Progenitor cell of endocrine pancreas (in vitro differentiated cells): ENCODE results near the gene TECRL. TPM values are rescaled to one million over a fixed set of nuclear protein-coding genes. Genes with fewer than 3 reads are reported as not detected.

ENCODE experiments used
- DNase-seq: peaks from one replicate; pipeline ENCODE4 v3.0.0; 2021; ENCODE audit warnings: low spot score; ENCODE audit not compliant: unreplicated experiment
- H3K27ac Mint-ChIP-seq: 2 replicates; pipeline ENCODE4 v1.8.0; 2021; ENCODE audit warnings: mild to moderate bottlenecking, moderate library complexity, mixed read lengths
- H3K27me3 Mint-ChIP-seq: 2 replicates; pipeline ENCODE4 v1.8.0; 2021; ENCODE audit warnings: mixed read lengths
- H3K36me3 Mint-ChIP-seq: 2 replicates; pipeline ENCODE4 v1.8.0; 2022; ENCODE audit warnings: mixed read lengths; ENCODE audit not compliant: insufficient read depth
- H3K4me1 Mint-ChIP-seq: 2 replicates; pipeline ENCODE4 v1.8.0; 2021; ENCODE audit warnings: low read depth, mixed read lengths
- H3K4me3 Mint-ChIP-seq: 2 replicates; pipeline ENCODE4 v1.8.0; 2021; ENCODE audit warnings: low read depth, mild to moderate bottlenecking, moderate library complexity, mixed read lengths
- H3K9me3 Mint-ChIP-seq: 2 replicates; pipeline ENCODE4 v1.8.0; 2021; ENCODE audit warnings: low read depth, mixed read lengths
- CTCF ChIP-seq: fragments of 200-600 bp; sonication (generic); IDR thresholded peaks from one replicate; pipeline ENCODE4 v1.5.0; 2021; ENCODE audit warnings: antibody characterized with exemption, mild to moderate bottlenecking; ENCODE audit not compliant: unreplicated experiment
- total RNA-seq: library from RNA; stranded (reverse); gene quantifications from 2 replicates; pipeline ENCODE4 v1.2.1, GENCODE V29; 2021

Gene TECRL
- total RNA-seq, 1 donor from 2014 or later, result not detected

- H3K4me1 Mint-ChIP-seq, result peaks cover 2% of the 10 kb centered on the region
- no peaks in the 10 kb centered on the region for H3K36me3 Mint-ChIP-seq
- no peak for DNase-seq
- H3K27me3 Mint-ChIP-seq, result no peaks in the 10 kb centered on the region
- no peak for TF ChIP-seq CTCF
- H3K9me3 Mint-ChIP-seq, result peaks cover 8% of the 10 kb centered on the region
- no peak overlapping the region for H3K4me3 Mint-ChIP-seq
- H3K27ac Mint-ChIP-seq, result no peak overlapping the region
Measured at GRCh38 chr4:64359489-64359888, 49.8 kb downstream of the TECRL start.

GRCh38 chr4:64353904-64354303 lies 55.3 kb downstream of the TECRL start:
- Mint-ChIP-seq H3K36me3 (no peaks in the 10 kb centered on the region), H3K9me3 (peaks cover 8% of the 10 kb centered on the region), H3K27ac (no peak overlapping the region), H3K4me1 (peaks cover 2% of the 10 kb centered on the region), H3K27me3 (no peaks in the 10 kb centered on the region), H3K4me3 (no peak overlapping the region)
- DNase-seq, result no peak
- TF ChIP-seq CTCF, result no peak

GRCh38 chr4:64341711-64342110 lies 67.5 kb downstream of the TECRL start:
- Mint-ChIP-seq H3K27me3 (no peaks in the 10 kb centered on the region), H3K27ac (no peak overlapping the region), H3K4me1 (peaks cover 6% of the 10 kb centered on the region), H3K9me3 (peaks cover 6% of the 10 kb centered on the region), H3K4me3 (no peak overlapping the region), H3K36me3 (no peaks in the 10 kb centered on the region)
- TF ChIP-seq CTCF, result no peak
- no peak for DNase-seq

- no peaks in the 10 kb centered on the region for H3K27me3 Mint-ChIP-seq
- H3K9me3 Mint-ChIP-seq, result peaks cover 8% of the 10 kb centered on the region
- no peaks in the 10 kb centered on the region for H3K36me3 Mint-ChIP-seq
- DNase-seq, result no peak
- no peak overlapping the region for H3K27ac Mint-ChIP-seq
- TF ChIP-seq CTCF, result no peak
- H3K4me3 Mint-ChIP-seq, result no peak overlapping the region
- peaks cover 6% of the 10 kb centered on the region for H3K4me1 Mint-ChIP-seq
Measured at GRCh38 chr4:64340218-64341110, 68.8 kb downstream of the TECRL start.

GRCh38 chr4:64334964-64335363 lies 74.3 kb downstream of the TECRL start:
- Mint-ChIP-seq H3K4me3 (no peak overlapping the region), H3K27ac (no peak overlapping the region), H3K9me3 (peaks cover 8% of the 10 kb centered on the region), H3K36me3 (no peaks in the 10 kb centered on the region), H3K4me1 (peaks cover 3% of the 10 kb centered on the region), H3K27me3 (no peaks in the 10 kb centered on the region)
- no peak for TF ChIP-seq CTCF
- DNase-seq, result no peak
